ENCODE results near the gene CYP20A1.
"Not testable (repeated sequence)": the region's sequence is repeated elsewhere in the genome, so short reads cannot be mapped to it uniquely, and the experiment has no call there.

CYP20A1 gene

GRCh38 chr2:203286532-203286931 lies 47.7 kb downstream of the CYP20A1 start:
- H3K27ac ChIP-seq (ENCODE audit: low read depth, low read length) = no peak overlapping the region
- H3K27me3 ChIP-seq (ENCODE audit: control insufficient read depth, low read length) = no peaks in the 10 kb centered on the region
- no peaks in the 10 kb centered on the region for H3K9me2 ChIP-seq (replicated peaks; ENCODE audit: control insufficient read depth, low read length)
- H3K4me1 ChIP-seq (ENCODE audit: control insufficient read depth, low read length) = no peaks in the 10 kb centered on the region
- H3F3A ChIP-seq (ENCODE audit: control insufficient read depth, insufficient read depth) = no peaks in the 10 kb centered on the region
- H4K20me1 ChIP-seq (ENCODE audit: control insufficient read depth, insufficient read depth, low read depth, low read length) = no peaks in the 10 kb centered on the region
- no peak for TF ChIP-seq CTCF (IDR thresholded peaks at IDR 0.05; ENCODE audit: low read depth, low read length, poor library complexity, severe bottlenecking)
- no peak for TF ChIP-seq EZH2phosphoT487 (IDR thresholded peaks at IDR 0.05; ENCODE audit: borderline replicate concordance, low read length)
- no peak overlapping the region for H3K4me3 ChIP-seq (ENCODE audit: low read length)
- no peaks in the 10 kb centered on the region for H3K79me2 ChIP-seq (ENCODE audit: control insufficient read depth, low read length)
- H3K4me2 ChIP-seq (ENCODE audit: low read length) = no peak overlapping the region
- no peaks in the 10 kb centered on the region for H3K9me3 ChIP-seq (ENCODE audit: control insufficient read depth, insufficient read depth, low read length)
- peaks cover 15% of the 10 kb centered on the region for H3K36me3 ChIP-seq (ENCODE audit: control insufficient read depth, low read length)

- Histone ChIP-seq H3K36me3 (ENCODE audit: control insufficient read depth, low read length) (no peaks in the 10 kb centered on the region), H3K27me3 (ENCODE audit: control insufficient read depth, low read length) (no peaks in the 10 kb centered on the region), H3K9me2 (replicated peaks; ENCODE audit: control insufficient read depth, low read length) (no peaks in the 10 kb centered on the region), H3K79me2 (ENCODE audit: control insufficient read depth, low read length) (no peaks in the 10 kb centered on the region), H3K27ac (ENCODE audit: low read depth, low read length) (no peak overlapping the region), H4K20me1 (ENCODE audit: control insufficient read depth, insufficient read depth, low read depth, low read length) (no peaks in the 10 kb centered on the region), H3K4me1 (ENCODE audit: control insufficient read depth, low read length) (no peaks in the 10 kb centered on the region), H3K4me3 (ENCODE audit: low read length) (no peak overlapping the region), H3K9me3 (ENCODE audit: control insufficient read depth, insufficient read depth, low read length) (no peaks in the 10 kb centered on the region), H3K4me2 (ENCODE audit: low read length) (no peak overlapping the region), H3F3A (ENCODE audit: control insufficient read depth, insufficient read depth) (no peaks in the 10 kb centered on the region)
- no peak for TF ChIP-seq EZH2phosphoT487 (IDR thresholded peaks at IDR 0.05; ENCODE audit: borderline replicate concordance, low read length)
- no peak for TF ChIP-seq CTCF (IDR thresholded peaks at IDR 0.05; ENCODE audit: low read depth, low read length, poor library complexity, severe bottlenecking)
These were observed 62.8 kb downstream of the CYP20A1 start for GRCh38 chr2:203301667-203302066.

- not testable (repeated sequence) for H3K27ac ChIP-seq (ENCODE audit: low read depth, low read length); H3K9me3 ChIP-seq (ENCODE audit: control insufficient read depth, insufficient read depth, low read length); H3K4me3 ChIP-seq (ENCODE audit: low read length); H3K4me1 ChIP-seq (ENCODE audit: control insufficient read depth, low read length); H3K36me3 ChIP-seq (ENCODE audit: control insufficient read depth, low read length); H3K9me2 ChIP-seq (replicated peaks; ENCODE audit: control insufficient read depth, low read length); H3K4me2 ChIP-seq (ENCODE audit: low read length); H4K20me1 ChIP-seq (ENCODE audit: control insufficient read depth, insufficient read depth, low read depth, low read length); H3F3A ChIP-seq (ENCODE audit: control insufficient read depth, insufficient read depth); H3K27me3 ChIP-seq (ENCODE audit: control insufficient read depth, low read length); H3K79me2 ChIP-seq (ENCODE audit: control insufficient read depth, low read length)
These were observed 63.8 kb downstream of the CYP20A1 start for GRCh38 chr2:203302586-203302985.

GRCh38 chr2:203310688-203311436 lies 72.0 kb downstream of the CYP20A1 start:
- no peaks in the 10 kb centered on the region for H3F3A ChIP-seq (ENCODE audit: control insufficient read depth, insufficient read depth)
- no peak overlapping the region for H3K4me2 ChIP-seq (ENCODE audit: low read length)
- no peak overlapping the region for H3K4me3 ChIP-seq (ENCODE audit: low read length)
- no peaks in the 10 kb centered on the region for H3K9me3 ChIP-seq (ENCODE audit: control insufficient read depth, insufficient read depth, low read length)
- no peak overlapping the region for H3K27ac ChIP-seq (ENCODE audit: low read depth, low read length)
- no peaks in the 10 kb centered on the region for H3K36me3 ChIP-seq (ENCODE audit: control insufficient read depth, low read length)
- no peak for TF ChIP-seq EZH2phosphoT487 (IDR thresholded peaks at IDR 0.05; ENCODE audit: borderline replicate concordance, low read length)
- no peak for TF ChIP-seq CTCF (IDR thresholded peaks at IDR 0.05; ENCODE audit: low read depth, low read length, poor library complexity, severe bottlenecking)
- H3K79me2 ChIP-seq (ENCODE audit: control insufficient read depth, low read length) = no peaks in the 10 kb centered on the region
- H3K9me2 ChIP-seq (replicated peaks; ENCODE audit: control insufficient read depth, low read length) = no peaks in the 10 kb centered on the region
- no peaks in the 10 kb centered on the region for H3K27me3 ChIP-seq (ENCODE audit: control insufficient read depth, low read length)
- H3K4me1 ChIP-seq (ENCODE audit: control insufficient read depth, low read length) = no peaks in the 10 kb centered on the region
- no peaks in the 10 kb centered on the region for H4K20me1 ChIP-seq (ENCODE audit: control insufficient read depth, insufficient read depth, low read depth, low read length)
